H9 (cell line): ENCODE results near the gene RSBN1L. TPM values are rescaled to one million over a fixed set of nuclear protein-coding genes. Genes with fewer than 3 reads are reported as not detected.

Experiments used
- DNase-seq: peaks from one replicate; pipeline ENCODE4 v3.0.0-alpha.2; 2017
- H2AFZ ChIP-seq: one replicate; pipeline ENCODE4 v1.6.1; 2013; ENCODE audit warnings: mild to moderate bottlenecking, low read length, control low read depth, moderate library complexity
- H2AK5ac ChIP-seq: 2 replicates; pipeline ENCODE4 v1.6.1; 2013; ENCODE audit warnings: low read length, control low read depth, mixed read lengths; ENCODE audit not compliant: insufficient read length
- H2BK120ac ChIP-seq: one replicate; pipeline ENCODE4 v1.6.1; 2013; ENCODE audit warnings: low read depth, mild to moderate bottlenecking, low read length, control low read depth, inconsistent platforms; ENCODE audit not compliant: poor library complexity, severe bottlenecking
- H2BK12ac ChIP-seq: 2 replicates; pipeline ENCODE4 v1.6.1; 2013; ENCODE audit warnings: low read length, control low read depth, mixed read lengths, low read depth; ENCODE audit not compliant: insufficient read length
- H2BK15ac ChIP-seq: 2 replicates; pipeline ENCODE4 v1.6.1; 2013; ENCODE audit warnings: low read depth, low read length, control low read depth
- H2BK20ac ChIP-seq: one replicate; pipeline ENCODE4 v1.6.1; 2013; ENCODE audit warnings: low read depth, mild to moderate bottlenecking, low read length, control low read depth, inconsistent platforms; ENCODE audit not compliant: poor library complexity, severe bottlenecking
- H2BK5ac ChIP-seq: 2 replicates; pipeline ENCODE4 v1.6.1; 2013; ENCODE audit warnings: low read length, control low read depth, mixed read lengths; ENCODE audit not compliant: insufficient read length
- H3K14ac ChIP-seq: 2 replicates; pipeline ENCODE4 v1.6.1; 2013; ENCODE audit warnings: low read length, control low read depth; ENCODE audit not compliant: insufficient read depth
- H3K18ac ChIP-seq: 2 replicates; pipeline ENCODE4 v1.6.1; 2013; ENCODE audit warnings: low read depth, mild to moderate bottlenecking, mixed read lengths, low read length, control low read depth; ENCODE audit not compliant: insufficient read length
- H3K23ac ChIP-seq: 2 replicates; pipeline ENCODE4 v1.6.1; 2013; ENCODE audit warnings: low read length, control low read depth, mixed read lengths, low read depth; ENCODE audit not compliant: insufficient read length
- H3K23me2 ChIP-seq: 2 replicates; pipeline ENCODE4 v1.6.1; 2013; ENCODE audit warnings: low read depth, mild to moderate bottlenecking, mixed read lengths, low read length, control low read depth; ENCODE audit not compliant: insufficient read length, poor library complexity, severe bottlenecking
- H3K27ac ChIP-seq: 2 replicates; pipeline ENCODE4 v1.5.1; 2013; ENCODE audit warnings: low read length, control low read depth, mixed read lengths, low read depth; ENCODE audit not compliant: insufficient read length
- H3K27me3 ChIP-seq: 2 replicates; pipeline ENCODE4 v1.6.1; 2013; ENCODE audit warnings: low read length, control low read depth, inconsistent platforms; ENCODE audit not compliant: insufficient read depth
- H3K4ac ChIP-seq: 2 replicates; pipeline ENCODE4 v1.6.1; 2013; ENCODE audit warnings: low read depth, mild to moderate bottlenecking, control low read depth, inconsistent platforms, low read length, moderate library complexity
- H3K4me1 ChIP-seq: 2 replicates; pipeline ENCODE4 v1.6.1; 2013; ENCODE audit warnings: low read length, control low read depth, inconsistent platforms; ENCODE audit not compliant: insufficient read depth
- H3K4me2 ChIP-seq: 2 replicates; pipeline ENCODE4 v1.6.1; 2013; ENCODE audit warnings: low read length, control low read depth, mixed read lengths; ENCODE audit not compliant: insufficient read length, insufficient read depth
- H3K56ac ChIP-seq: 2 replicates; pipeline ENCODE4 v1.6.1; 2013; ENCODE audit warnings: low read depth, mild to moderate bottlenecking, mixed read lengths, low read length, control low read depth; ENCODE audit not compliant: insufficient read length
- H3K79me1 ChIP-seq: 2 replicates; pipeline ENCODE4 v1.6.1; 2013; ENCODE audit warnings: low read depth, mild to moderate bottlenecking, moderate library complexity, low read length, control low read depth, inconsistent platforms; ENCODE audit not compliant: insufficient read depth, poor library complexity, severe bottlenecking
- H3K79me2 ChIP-seq: 2 replicates; pipeline ENCODE4 v1.6.1; 2013; ENCODE audit warnings: low read length, control low read depth, inconsistent platforms; ENCODE audit not compliant: insufficient read depth
- H3K9ac ChIP-seq: 2 replicates; pipeline ENCODE4 v1.6.1; 2013; ENCODE audit warnings: low read length, control low read depth, mixed read lengths; ENCODE audit not compliant: insufficient read length; ENCODE audit errors: extremely low read depth
- H3K9me3 ChIP-seq: one replicate; pipeline ENCODE4 v1.6.1; 2013; ENCODE audit warnings: low read depth, low read length, inconsistent platforms; ENCODE audit not compliant: control insufficient read depth
- H3T11ph ChIP-seq: one replicate; pipeline ENCODE4 v1.6.1; 2013; ENCODE audit warnings: mild to moderate bottlenecking, low read length, control low read depth, inconsistent platforms
- H4K20me1 ChIP-seq: one replicate; pipeline ENCODE4 v1.6.1; 2013; ENCODE audit not compliant: control insufficient read depth, insufficient read length, insufficient read depth
- H4K5ac ChIP-seq: 2 replicates; pipeline ENCODE4 v1.6.1; 2013; ENCODE audit warnings: low read depth, mild to moderate bottlenecking, mixed read lengths, low read length, control low read depth; ENCODE audit not compliant: insufficient read length
- H4K8ac ChIP-seq: replicated peaks from 2 replicates; pipeline ENCODE4 v1.6.1; 2013; ENCODE audit warnings: low read length, control low read depth, mixed read lengths, low read depth; ENCODE audit not compliant: insufficient read length
- H4K91ac ChIP-seq: 2 replicates; pipeline ENCODE4 v1.6.1; 2013; ENCODE audit warnings: low read depth, mild to moderate bottlenecking, moderate library complexity, mixed read lengths, low read length, control low read depth; ENCODE audit not compliant: insufficient read length
- H3K27ac Mint-ChIP-seq, 3 experiments: 2 replicates in 2 of 3; 3 replicates in 1 of 3; pipeline ENCODE4 v1.8.0; 2020 to 2021; ENCODE audit warnings: mixed read lengths in 3 of 3, mild to moderate bottlenecking in 1 of 3, moderate library complexity in 1 of 3
- H3K27me3 Mint-ChIP-seq: 2 replicates; pipeline ENCODE4 v1.8.0; 2021; ENCODE audit warnings: low read depth, mild to moderate bottlenecking, moderate library complexity, mixed read lengths
- H3K36me3 Mint-ChIP-seq, 3 experiments: 2 replicates in 2 of 3; 3 replicates in 1 of 3; pipeline ENCODE4 v1.8.0; 2020 to 2021; ENCODE audit warnings: low read depth in 3 of 3, mixed read lengths in 3 of 3; ENCODE audit not compliant: insufficient read depth in 1 of 3
- H3K4me1 Mint-ChIP-seq, 2 experiments: 2 replicates each; pipeline ENCODE4 v1.8.0; 2020; ENCODE audit warnings: mixed read lengths in 2 of 2
- H3K4me3 Mint-ChIP-seq, 2 experiments: 2 replicates in 1 of 2; 3 replicates in 1 of 2; pipeline ENCODE4 v1.8.0; 2020 to 2021; ENCODE audit warnings: mild to moderate bottlenecking in 2 of 2, mixed read lengths in 2 of 2, moderate library complexity in 1 of 2
- H3K9me3 Mint-ChIP-seq, 2 experiments: 2 replicates in 1 of 2; 3 replicates in 1 of 2; pipeline ENCODE4 v1.8.0; 2020; ENCODE audit warnings: mild to moderate bottlenecking in 2 of 2, mixed read lengths in 2 of 2, moderate library complexity in 1 of 2
- CTCF ChIP-seq: fragments of 200-600 bp; sonication (generic); conservative IDR thresholded peaks from 3 replicates; pipeline ENCODE4 v1.8.0; 2021; ENCODE audit warnings: antibody characterized with exemption, mild to moderate bottlenecking
- WGBS: extraction: QIAGEN DNeasy Blood & Tissue Kit; methylation state at CpG from one replicate; pipeline ENCODE4 v1.1.7; 2013; ENCODE audit warnings: missing lambda C conversion rate, low lambda C conversion rate, mixed read lengths; ENCODE audit not compliant: insufficient read length; ENCODE audit errors: extremely low coverage; 5-methylcytosine and 5-hydroxymethylcytosine counted together
- total RNA-seq: library from RNA; stranded (reverse); gene quantifications from 2 replicates; pipeline ENCODE4 v1.2.1, GENCODE V29; 2021

Gene RSBN1L
- total RNA-seq, 1 experiment from 2014 or later: 20.6 TPM

- Mint-ChIP-seq H3K36me3 (no peaks in the 10 kb centered on the region), H3K4me3 (peak overlapping the region in 1 of 2 experiments; percentile 15; a peak in 1 of 5 replicates), H3K27me3 (no peaks in the 10 kb centered on the region), H3K27ac (peak overlapping the region; percentile 90 to 94 (median 91)), H3K9me3 (no peaks in the 10 kb centered on the region), H3K4me1 (peaks cover 24 to 30% of the 10 kb centered on the region in 2 experiments)
- no peak overlapping the region for H2BK5ac ChIP-seq
- peak; percentile 41 for DNase-seq
- H2BK15ac ChIP-seq: no peak overlapping the region
- no peak overlapping the region for H3K56ac ChIP-seq
- no peak overlapping the region for H3K23ac ChIP-seq
- H4K8ac ChIP-seq: no peak overlapping the region
- H3K4me2 ChIP-seq: no peak overlapping the region
- no peak overlapping the region for H2BK20ac ChIP-seq
- no peaks in the 10 kb centered on the region for H3K4me1 ChIP-seq
- H3T11ph ChIP-seq: no peak overlapping the region
- H3K18ac ChIP-seq: no peak overlapping the region
- H3K23me2 ChIP-seq: no peaks in the 10 kb centered on the region
- H3K79me1 ChIP-seq: peaks cover 10% of the 10 kb centered on the region
- no peak overlapping the region for H3K4ac ChIP-seq
- H2BK12ac ChIP-seq: no peak overlapping the region
- no peak overlapping the region for H2AK5ac ChIP-seq
- H3K27me3 ChIP-seq: no peaks in the 10 kb centered on the region
- no peak overlapping the region for H3K14ac ChIP-seq
- H3K79me2 ChIP-seq: peaks cover 11% of the 10 kb centered on the region; the same call in 1 of the 2 replicates
- H4K91ac ChIP-seq: no peak overlapping the region
- no peak overlapping the region for H4K5ac ChIP-seq
- H4K20me1 ChIP-seq: no peaks in the 10 kb centered on the region
- no peaks in the 10 kb centered on the region for H3K9me3 ChIP-seq
- no peak for TF ChIP-seq CTCF
- no CpG with 5 or more reads among the region's 8 CpGs for WGBS
- H3K27ac ChIP-seq: no peak overlapping the region
- no peak overlapping the region for H2BK120ac ChIP-seq
- H3K9ac ChIP-seq: no peak overlapping the region
- no peak overlapping the region for H2AFZ ChIP-seq
Observed at GRCh38 chr7:77727936-77728701, 31.9 kb downstream of the RSBN1L start.
